ENCODE data around the gene CORO7.

CORO7 gene

GRCh38 chr16:4420505-4421105 is 4.2 kb upstream of the CORO7 start:
- Histone ChIP-seq H3K27me3 (ENCODE audit: control insufficient read depth, insufficient read depth, low read length) (no peaks in the 10 kb centered on the region), H3K9ac (ENCODE audit: low read depth, low read length) (no peak overlapping the region), H3K4me3 (ENCODE audit: low read depth, low read length) (no peak overlapping the region), H3K9me3 (ENCODE audit: control insufficient read depth, insufficient read depth, low read length) (no peaks in the 10 kb centered on the region), H3K4me1 (ENCODE audit: control insufficient read depth, insufficient read depth, low read length) (peaks cover 3% of the 10 kb centered on the region), H3K36me3 (ENCODE audit: control insufficient read depth, insufficient read depth, low read length) (no peaks in the 10 kb centered on the region)

GRCh38 chr16:4419402-4419959 is 3.1 kb upstream of the CORO7 start:
- Histone ChIP-seq H3K4me3 (ENCODE audit: low read depth, low read length) (no peak overlapping the region), H3K9ac (ENCODE audit: low read depth, low read length) (no peak overlapping the region), H3K36me3 (ENCODE audit: control insufficient read depth, insufficient read depth, low read length) (no peaks in the 10 kb centered on the region), H3K9me3 (ENCODE audit: control insufficient read depth, insufficient read depth, low read length) (no peaks in the 10 kb centered on the region), H3K4me1 (ENCODE audit: control insufficient read depth, insufficient read depth, low read length) (peaks cover 4% of the 10 kb centered on the region), H3K27me3 (ENCODE audit: control insufficient read depth, insufficient read depth, low read length) (no peaks in the 10 kb centered on the region)

DNA sequence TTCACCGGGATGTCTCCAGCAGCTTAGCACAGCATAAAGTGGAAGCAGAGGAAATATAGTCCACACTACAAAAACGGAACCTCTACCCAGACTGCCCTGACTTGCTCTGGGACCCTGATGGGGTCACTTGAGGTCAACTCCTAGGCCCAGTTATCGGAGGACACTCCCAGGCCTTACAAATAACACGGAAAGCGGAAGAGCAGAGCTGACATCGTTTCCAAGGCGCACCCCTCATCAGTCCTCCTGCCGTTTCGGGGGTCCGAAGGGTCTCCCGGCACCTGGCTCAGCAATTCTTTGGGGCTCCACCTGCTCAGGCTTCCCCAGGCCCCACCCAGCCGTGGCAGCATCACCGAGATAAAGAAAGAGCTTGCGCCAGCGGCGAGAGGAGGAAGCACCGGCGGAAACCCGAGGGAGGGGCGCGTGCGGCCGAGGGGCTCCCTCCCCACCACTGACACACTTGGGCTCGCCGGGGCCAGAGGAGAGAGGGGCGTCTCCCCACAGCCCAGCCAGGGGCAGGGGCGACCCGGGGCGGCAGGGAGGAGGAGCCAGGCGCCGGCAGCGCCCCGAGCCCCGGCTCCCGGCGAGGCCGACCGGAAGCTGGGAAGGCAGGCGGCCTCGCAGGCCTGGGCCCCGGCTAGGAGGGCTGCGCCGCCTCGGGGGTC is 727 bp downstream of the CORO7 start:
- Histone ChIP-seq H3K36me3 (ENCODE audit: control insufficient read depth, insufficient read depth, low read length) (peaks cover 7% of the 10 kb centered on the region), H3K9ac (ENCODE audit: low read depth, low read length) (no peak overlapping the region), H3K4me1 (ENCODE audit: control insufficient read depth, insufficient read depth, low read length) (peaks cover 4% of the 10 kb centered on the region), H3K4me3 (ENCODE audit: low read depth, low read length) (peak overlapping the region; percentile 82), H3K9me3 (ENCODE audit: control insufficient read depth, insufficient read depth, low read length) (no peaks in the 10 kb centered on the region), H3K27me3 (ENCODE audit: control insufficient read depth, insufficient read depth, low read length) (no peaks in the 10 kb centered on the region)

DNA sequence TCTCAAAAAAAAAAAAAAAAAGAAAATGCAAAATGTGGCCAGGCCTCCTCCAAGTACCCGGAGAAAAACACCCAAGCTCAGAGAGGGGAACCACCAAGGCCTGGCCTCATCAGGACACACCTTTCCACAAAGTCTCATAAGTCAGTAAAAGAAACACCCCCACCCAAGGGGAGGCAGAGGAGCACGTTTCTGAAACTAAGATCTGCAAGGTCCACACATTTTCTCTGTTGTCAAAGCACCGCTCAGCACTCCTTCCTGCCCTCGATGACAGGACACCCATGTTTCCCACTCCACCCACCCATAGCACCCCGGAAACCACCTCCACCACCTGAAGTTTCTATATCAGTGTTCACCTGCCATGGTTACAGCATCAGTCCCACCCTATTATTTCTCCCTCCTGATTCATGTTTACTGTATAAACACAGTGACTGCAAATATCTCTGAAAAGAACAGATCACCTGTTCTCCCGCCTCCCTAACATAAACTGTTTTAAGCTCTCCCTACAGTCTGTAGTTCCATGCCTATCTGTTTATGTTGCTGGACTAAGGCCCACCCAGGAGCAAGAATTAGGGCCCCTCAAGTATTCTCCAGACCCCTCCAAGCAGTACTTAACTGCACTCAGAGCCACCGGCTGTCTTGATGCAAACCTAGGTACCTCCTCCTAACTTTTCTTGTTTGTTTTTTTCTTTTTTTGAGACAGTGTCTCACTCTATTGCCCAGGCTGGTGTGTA is 2.0 kb downstream of the CORO7 start:
- peaks cover 4% of the 10 kb centered on the region for H3K4me1 ChIP-seq (ENCODE audit: control insufficient read depth, insufficient read depth, low read length)
- H3K36me3 ChIP-seq (ENCODE audit: control insufficient read depth, insufficient read depth, low read length) = peaks cover 7% of the 10 kb centered on the region
- H3K9me3 ChIP-seq (ENCODE audit: control insufficient read depth, insufficient read depth, low read length) = no peaks in the 10 kb centered on the region
- H3K4me3 ChIP-seq (ENCODE audit: low read depth, low read length) = no peak overlapping the region
- H3K9ac ChIP-seq (ENCODE audit: low read depth, low read length) = no peak overlapping the region
- H3K27me3 ChIP-seq (ENCODE audit: control insufficient read depth, insufficient read depth, low read length) = no peaks in the 10 kb centered on the region

DNA sequence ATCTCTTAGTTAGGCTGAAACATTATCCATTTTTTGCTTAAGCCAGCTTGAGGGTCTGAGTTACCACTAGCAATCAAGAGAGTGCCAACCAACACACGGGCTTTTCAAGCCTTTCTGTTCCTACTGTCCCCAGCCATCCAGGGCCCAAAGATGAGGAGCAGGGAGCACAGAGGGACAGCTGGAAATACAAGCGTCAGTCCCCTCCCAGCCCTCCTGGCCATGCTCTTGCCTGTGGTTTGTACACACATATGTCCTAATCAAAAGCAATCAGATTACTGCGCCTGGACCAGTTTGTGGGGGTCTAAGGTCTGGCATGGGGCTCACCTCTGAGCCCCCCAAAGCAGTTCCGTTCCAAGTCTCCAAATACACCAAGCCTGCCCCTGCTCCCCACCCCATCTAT is 3.5 kb downstream of the CORO7 start:
- Histone ChIP-seq H3K27me3 (ENCODE audit: control insufficient read depth, insufficient read depth, low read length) (no peaks in the 10 kb centered on the region), H3K9ac (ENCODE audit: low read depth, low read length) (no peak overlapping the region), H3K4me3 (ENCODE audit: low read depth, low read length) (no peak overlapping the region), H3K4me1 (ENCODE audit: control insufficient read depth, insufficient read depth, low read length) (peaks cover 4% of the 10 kb centered on the region), H3K36me3 (ENCODE audit: control insufficient read depth, insufficient read depth, low read length) (peaks cover 12% of the 10 kb centered on the region), H3K9me3 (ENCODE audit: control insufficient read depth, insufficient read depth, low read length) (no peaks in the 10 kb centered on the region)

- no peaks in the 10 kb centered on the region for H3K27me3 ChIP-seq (ENCODE audit: control insufficient read depth, insufficient read depth, low read length)
- peaks cover 4% of the 10 kb centered on the region for H3K4me1 ChIP-seq (ENCODE audit: control insufficient read depth, insufficient read depth, low read length)
- H3K9ac ChIP-seq (ENCODE audit: low read depth, low read length) = no peak overlapping the region
- H3K9me3 ChIP-seq (ENCODE audit: control insufficient read depth, insufficient read depth, low read length) = no peaks in the 10 kb centered on the region
- H3K36me3 ChIP-seq (ENCODE audit: control insufficient read depth, insufficient read depth, low read length) = peaks cover 18% of the 10 kb centered on the region
- no peak overlapping the region for H3K4me3 ChIP-seq (ENCODE audit: low read depth, low read length)
These were observed 4.2 kb downstream of the CORO7 start for GRCh38 chr16:4412159-4412558.

DNA sequence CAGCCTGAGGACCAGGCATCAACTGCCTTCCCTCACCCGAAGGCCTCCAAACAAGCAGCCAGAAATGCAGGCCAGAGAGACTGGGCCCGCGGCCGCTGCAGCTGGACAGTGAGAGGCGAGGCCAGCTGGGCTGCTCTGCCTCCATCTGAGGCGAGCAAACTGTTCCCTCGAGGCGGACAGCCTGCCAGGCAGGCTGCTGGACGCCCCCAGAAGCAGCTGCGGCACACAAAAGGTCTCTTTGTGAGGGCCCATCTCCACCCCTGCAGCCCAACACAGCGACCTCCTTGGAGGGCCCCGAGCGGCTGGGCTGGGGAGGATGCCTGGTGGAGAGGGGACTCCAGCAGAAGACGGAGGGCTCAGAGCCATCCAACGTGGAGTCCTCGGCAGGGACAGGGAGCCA is 4.7 kb downstream of the CORO7 start:
- peaks cover 4% of the 10 kb centered on the region for H3K4me1 ChIP-seq (ENCODE audit: control insufficient read depth, insufficient read depth, low read length)
- H3K36me3 ChIP-seq (ENCODE audit: control insufficient read depth, insufficient read depth, low read length) = peaks cover 18% of the 10 kb centered on the region
- no peak overlapping the region for H3K9ac ChIP-seq (ENCODE audit: low read depth, low read length)
- H3K27me3 ChIP-seq (ENCODE audit: control insufficient read depth, insufficient read depth, low read length) = no peaks in the 10 kb centered on the region
- H3K4me3 ChIP-seq (ENCODE audit: low read depth, low read length) = no peak overlapping the region
- H3K9me3 ChIP-seq (ENCODE audit: control insufficient read depth, insufficient read depth, low read length) = no peaks in the 10 kb centered on the region

DNA sequence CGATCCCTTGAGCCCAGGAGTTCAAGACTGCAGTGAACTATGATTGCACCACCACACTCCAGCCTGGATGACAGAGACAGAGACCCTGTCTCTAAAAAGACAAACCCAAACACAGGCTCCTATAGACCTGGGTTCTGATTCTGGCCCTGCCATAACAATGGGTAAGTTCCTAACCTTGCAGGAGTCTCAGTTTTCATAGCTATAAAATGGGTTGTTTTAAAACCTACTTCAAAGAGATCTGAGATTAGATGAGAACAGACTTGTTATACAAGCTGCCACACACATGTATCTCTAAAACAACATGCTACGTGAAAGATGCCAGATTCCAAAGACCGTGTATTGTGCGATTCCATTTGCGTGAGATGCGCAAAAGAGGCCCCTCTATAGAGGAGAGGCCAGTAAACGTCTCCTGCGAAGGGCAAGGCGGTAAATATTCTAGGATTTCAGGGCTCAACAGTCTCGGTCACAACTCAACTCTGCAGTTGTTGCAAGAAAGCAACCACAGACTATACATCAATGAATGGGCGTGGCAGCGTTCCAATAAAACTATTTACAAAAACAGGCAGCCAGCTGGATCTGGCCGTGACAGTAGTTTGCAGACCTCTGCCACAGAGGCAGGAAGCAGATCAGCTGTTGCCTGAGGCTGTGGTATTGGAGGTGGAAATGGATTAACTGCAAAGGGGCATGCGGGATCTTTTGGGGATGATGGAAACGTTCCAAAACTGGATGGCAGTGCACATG is 5.9 kb downstream of the CORO7 start:
- no peaks in the 10 kb centered on the region for H3K27me3 ChIP-seq (ENCODE audit: control insufficient read depth, insufficient read depth, low read length)
- H3K9ac ChIP-seq (ENCODE audit: low read depth, low read length) = no peak overlapping the region
- no peak overlapping the region for H3K4me3 ChIP-seq (ENCODE audit: low read depth, low read length)
- peaks cover 18% of the 10 kb centered on the region for H3K36me3 ChIP-seq (ENCODE audit: control insufficient read depth, insufficient read depth, low read length)
- H3K9me3 ChIP-seq (ENCODE audit: control insufficient read depth, insufficient read depth, low read length) = no peaks in the 10 kb centered on the region
- peaks cover 4% of the 10 kb centered on the region for H3K4me1 ChIP-seq (ENCODE audit: control insufficient read depth, insufficient read depth, low read length)

DNA sequence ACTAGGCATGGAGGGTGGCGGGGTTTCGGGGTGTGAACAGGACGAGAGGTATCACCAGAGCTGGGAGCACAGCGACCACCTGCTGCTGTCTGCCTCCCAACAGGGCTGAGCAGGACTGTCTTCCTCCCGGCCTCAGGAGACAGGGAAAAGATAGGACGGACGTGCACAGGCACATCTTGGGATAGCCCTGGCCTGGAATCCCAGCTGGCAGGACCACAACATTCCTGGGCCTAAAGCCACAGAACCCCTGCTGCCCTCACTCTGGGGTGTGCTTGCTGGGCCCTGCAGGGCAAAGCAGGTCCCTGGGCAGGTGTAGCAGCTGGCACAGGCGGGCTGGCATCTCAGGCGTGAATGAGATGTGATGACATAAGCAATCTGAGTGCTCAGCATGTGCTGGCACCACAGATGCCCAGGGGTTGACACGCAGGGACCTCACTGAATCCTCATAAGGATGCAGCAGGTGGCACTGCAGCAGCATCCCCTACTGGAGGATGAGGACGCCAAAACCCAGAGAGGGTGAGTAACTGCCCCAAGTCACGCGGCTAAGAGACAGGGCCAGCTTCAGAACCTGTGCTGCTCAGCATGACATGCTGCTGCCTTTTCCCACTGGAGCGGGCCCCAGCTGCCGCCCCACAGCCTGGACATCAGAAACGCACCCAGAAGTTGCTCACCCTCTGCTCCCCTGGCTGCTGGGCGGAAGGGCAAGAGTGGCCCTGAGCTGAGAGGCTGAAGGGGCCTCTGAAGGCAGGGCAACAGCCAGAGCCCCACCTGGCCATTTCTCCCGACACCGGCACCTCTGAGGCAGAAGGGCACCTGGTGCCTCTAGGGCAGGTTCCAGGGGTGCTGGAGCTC is 7.1 kb downstream of the CORO7 start:
- H3K27me3 ChIP-seq (ENCODE audit: control insufficient read depth, insufficient read depth, low read length) = no peaks in the 10 kb centered on the region
- H3K4me3 ChIP-seq (ENCODE audit: low read depth, low read length) = no peak overlapping the region
- no peaks in the 10 kb centered on the region for H3K4me1 ChIP-seq (ENCODE audit: control insufficient read depth, insufficient read depth, low read length)
- peaks cover 24% of the 10 kb centered on the region for H3K36me3 ChIP-seq (ENCODE audit: control insufficient read depth, insufficient read depth, low read length)
- H3K9me3 ChIP-seq (ENCODE audit: control insufficient read depth, insufficient read depth, low read length) = no peaks in the 10 kb centered on the region
- H3K9ac ChIP-seq (ENCODE audit: low read depth, low read length) = no peak overlapping the region

GRCh38 chr16:4408323-4408690 is 8.1 kb downstream of the CORO7 start:
- Histone ChIP-seq H3K9ac (ENCODE audit: low read depth, low read length) (no peak overlapping the region), H3K36me3 (ENCODE audit: control insufficient read depth, insufficient read depth, low read length) (peaks cover 24% of the 10 kb centered on the region), H3K4me1 (ENCODE audit: control insufficient read depth, insufficient read depth, low read length) (no peaks in the 10 kb centered on the region), H3K4me3 (ENCODE audit: low read depth, low read length) (no peak overlapping the region), H3K27me3 (ENCODE audit: control insufficient read depth, insufficient read depth, low read length) (no peaks in the 10 kb centered on the region), H3K9me3 (ENCODE audit: control insufficient read depth, insufficient read depth, low read length) (no peaks in the 10 kb centered on the region)
